ENCODE data around the gene DOP1A. TPM values are rescaled to one million over a fixed set of nuclear protein-coding genes. Genes with fewer than 3 reads are reported as not detected.
"Not testable (repeated sequence)": the region's sequence is repeated elsewhere in the genome, so short reads cannot be mapped to it uniquely, and the experiment has no call there.

DOP1A gene
- total RNA-seq, 2 donors from 2014 or later = 7.6 to 8.9 TPM

DNA sequence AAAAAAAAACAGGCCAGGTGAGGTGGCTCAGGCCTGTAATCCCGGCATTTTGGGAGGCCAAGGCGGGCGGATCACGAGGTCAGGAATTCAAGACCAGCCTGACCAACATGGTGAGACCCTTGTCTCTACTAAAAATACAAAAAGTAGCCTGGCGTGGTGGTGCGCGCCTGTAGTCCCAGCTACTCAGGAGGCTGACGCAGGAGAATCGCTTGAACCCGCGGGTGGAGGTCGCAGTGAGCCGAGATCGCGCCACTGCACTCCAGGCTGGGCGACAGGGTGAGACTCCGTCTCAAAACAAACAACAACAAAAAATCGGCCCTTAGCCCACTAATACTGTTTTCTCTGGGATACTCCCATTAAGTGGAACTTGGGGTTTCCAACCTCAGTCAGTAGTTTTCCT, 124.5 kb downstream of the DOP1A start:
- Mint-ChIP-seq H3K36me3 (ENCODE audit: low read depth) (peaks cover 54% of the 10 kb centered on the region), H3K27ac (peak overlapping the region; percentile 96), H3K4me3 (peak overlapping the region; percentile 98)
- not testable (repeated sequence) for ATAC-seq (replicated peaks); H3K4me1 Mint-ChIP-seq; H3K27me3 Mint-ChIP-seq; H3K9me3 Mint-ChIP-seq

DNA sequence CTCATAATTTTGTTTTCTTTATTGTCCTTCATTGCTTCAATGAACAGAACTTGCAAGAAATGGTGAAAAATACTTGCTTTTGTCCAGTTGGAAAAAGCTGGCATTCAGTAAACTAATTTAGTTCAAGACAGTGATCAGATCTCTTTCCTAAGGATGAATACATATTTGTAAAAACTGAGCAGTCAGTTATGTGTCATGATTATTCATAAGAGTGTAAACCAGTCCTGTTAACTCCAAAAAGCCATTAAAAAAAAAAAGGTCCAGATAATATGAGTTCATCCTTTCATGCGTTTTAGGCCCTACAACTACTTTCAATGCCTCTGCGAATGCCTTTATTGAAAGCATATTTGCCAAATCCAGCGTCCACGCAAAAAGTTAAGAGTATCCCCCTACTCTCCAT, 125.0 kb downstream of the DOP1A start:
- Mint-ChIP-seq H3K9me3 (no peaks in the 10 kb centered on the region), H3K4me3 (peak overlapping the region; percentile 98), H3K27me3 (no peaks in the 10 kb centered on the region), H3K4me1 (peaks cover 5% of the 10 kb centered on the region), H3K27ac (peak overlapping the region; percentile 96), H3K36me3 (ENCODE audit: low read depth) (peaks cover 50% of the 10 kb centered on the region)
- ATAC-seq (replicated peaks) = peak; percentile 43

DNA sequence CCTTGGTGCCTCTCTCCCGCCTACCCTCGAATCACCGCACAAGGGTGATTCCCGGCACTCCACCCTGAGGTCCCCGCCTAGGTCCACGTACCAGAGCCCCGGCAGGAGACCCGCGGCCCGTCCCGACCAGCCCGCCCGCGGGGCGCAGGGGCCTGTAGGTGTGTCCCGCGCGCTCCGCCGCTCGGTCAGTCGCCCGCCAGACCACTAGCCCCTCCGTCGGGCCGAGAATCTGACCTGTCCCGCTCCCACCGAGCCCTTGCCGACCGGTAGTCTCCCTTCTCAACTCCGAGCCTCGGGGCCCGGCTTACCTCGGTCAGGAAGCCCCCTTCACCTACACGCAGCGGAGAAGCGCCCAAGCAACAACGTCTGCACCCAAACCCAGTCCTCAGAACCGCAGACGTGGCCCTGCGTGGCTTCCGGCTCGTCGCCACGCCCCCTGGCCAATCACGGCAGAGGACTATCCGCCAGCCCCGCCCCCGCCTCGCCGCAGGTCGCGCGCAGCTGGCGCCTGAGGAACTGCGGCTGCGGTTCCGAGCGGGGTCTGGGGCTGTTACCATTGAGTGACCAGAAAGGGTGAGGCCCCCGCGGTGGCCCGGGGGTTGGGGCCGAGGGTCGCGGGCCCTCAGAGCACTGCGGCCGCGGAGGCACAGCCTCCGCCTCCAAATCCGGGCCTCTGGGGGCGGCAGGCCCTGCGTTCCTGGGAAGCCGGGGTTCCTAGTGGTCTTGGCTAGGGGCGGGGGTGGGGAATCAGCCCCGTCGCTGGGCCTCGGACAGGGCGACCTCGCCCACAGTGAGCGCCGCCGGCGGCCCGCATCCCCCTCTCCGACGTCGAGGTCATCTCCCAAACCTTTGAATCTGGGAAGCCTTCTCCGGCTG, 125.6 kb downstream of the DOP1A start, which contains the start of the genes PGM3 and RWDD2A:
PGM3 (minus strand) TSS at position 395 of the 876 bp plus-strand sequence. CDS start 2,253 bp downstream, outside the sequence.
RWDD2A (plus strand) TSS at position 487 of the 876 bp plus-strand sequence. CDS start 1,095 bp downstream, outside the sequence.
- Mint-ChIP-seq H3K4me3 (peak within 1 kb of the TSS; percentile 98), H3K27ac (peak within 1 kb of the TSS; percentile 96), H3K27me3 (no peaks in the 10 kb centered on the region), H3K9me3 (no peaks in the 10 kb centered on the region), H3K4me1 (peaks cover 5% of the 10 kb centered on the region), H3K36me3 (ENCODE audit: low read depth) (peaks cover 43% of the 10 kb centered on the region)
- peak; percentile 98 for ATAC-seq (replicated peaks)

DNA sequence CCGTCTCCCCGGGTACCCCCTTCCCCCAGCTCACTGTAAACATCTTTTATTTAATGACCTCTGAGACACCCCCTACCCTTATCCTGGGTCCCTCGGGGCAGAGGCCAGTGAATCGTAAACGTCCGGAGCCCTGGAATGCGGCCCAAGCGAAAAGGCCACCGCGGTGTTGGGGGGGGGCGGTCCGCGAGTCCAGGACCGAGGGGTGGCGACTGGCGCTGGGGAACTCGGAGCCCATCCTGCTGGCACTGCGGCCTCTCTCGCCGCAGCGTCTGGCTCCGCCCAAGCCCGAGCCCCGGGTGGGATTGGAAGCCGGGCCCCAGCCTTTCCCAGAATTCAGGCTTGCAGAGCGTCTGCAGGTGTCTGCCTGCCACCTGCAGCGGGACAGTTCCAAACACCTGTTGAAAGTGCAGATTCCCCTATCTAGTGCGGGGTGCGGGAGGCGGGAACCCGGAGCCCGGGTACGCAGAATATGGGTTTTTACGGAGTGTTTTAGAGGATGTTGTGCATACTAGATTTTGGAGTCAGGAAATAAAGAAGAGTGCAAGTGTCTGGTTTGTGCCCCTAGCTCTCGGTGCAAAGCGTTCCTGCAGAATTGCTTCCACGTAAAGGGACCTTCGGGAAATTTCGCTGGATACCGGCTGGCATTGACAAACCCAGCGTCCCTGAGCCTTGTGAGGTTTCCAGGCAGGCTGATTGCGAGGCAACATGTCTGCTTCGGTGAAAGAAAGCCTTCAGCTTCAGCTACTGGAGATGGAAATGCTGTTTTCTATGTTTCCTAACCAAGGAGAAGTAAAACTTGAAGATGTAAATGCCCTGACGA, 126.5 kb downstream of the DOP1A start:
- no peaks in the 10 kb centered on the region for H3K9me3 Mint-ChIP-seq
- peaks cover 5% of the 10 kb centered on the region for H3K4me1 Mint-ChIP-seq
- H3K4me3 Mint-ChIP-seq = peak overlapping the region; percentile 98
- peak; percentile 20 for ATAC-seq (replicated peaks)
- H3K27ac Mint-ChIP-seq = no peak overlapping the region
- peaks cover 35% of the 10 kb centered on the region for H3K36me3 Mint-ChIP-seq (ENCODE audit: low read depth)
- no peaks in the 10 kb centered on the region for H3K27me3 Mint-ChIP-seq

DNA sequence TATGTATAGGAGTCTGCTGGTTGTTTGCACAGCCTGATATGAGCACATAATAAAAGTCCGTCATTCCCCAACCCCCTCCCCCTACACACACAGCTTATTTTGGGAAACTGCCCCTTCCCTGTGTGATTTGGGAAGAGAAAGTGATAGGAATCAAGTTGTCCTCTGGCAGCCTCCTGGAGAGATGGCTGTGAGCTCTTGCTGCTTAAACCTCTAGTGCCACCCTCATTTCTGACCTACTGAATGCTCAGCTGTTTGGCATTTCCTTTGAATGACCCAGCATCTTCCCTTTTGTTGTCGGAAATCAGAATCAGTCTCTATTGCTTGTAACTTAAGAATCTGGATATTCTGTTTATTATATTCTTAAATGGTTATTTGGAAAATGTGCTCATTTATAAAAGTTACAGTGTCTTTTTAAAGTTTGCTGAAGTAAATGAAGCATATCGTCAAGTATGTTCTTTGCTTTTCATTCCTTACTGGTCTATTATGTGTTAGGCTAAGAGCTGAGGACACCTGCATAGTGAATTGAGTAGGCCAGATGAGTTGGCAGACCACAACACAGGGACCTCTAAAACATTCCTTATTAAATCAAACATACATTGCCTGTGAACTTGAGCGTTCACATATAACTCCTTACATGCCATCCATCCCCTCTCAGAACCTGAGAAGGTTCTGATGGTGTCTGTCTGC, 131.2 kb downstream of the DOP1A start:
- H3K9me3 Mint-ChIP-seq = no peaks in the 10 kb centered on the region
- H3K4me3 Mint-ChIP-seq = no peak overlapping the region
- no peaks in the 10 kb centered on the region for H3K27me3 Mint-ChIP-seq
- no peaks in the 10 kb centered on the region for H3K36me3 Mint-ChIP-seq (ENCODE audit: low read depth)
- H3K27ac Mint-ChIP-seq = no peak overlapping the region
- no peak for ATAC-seq (replicated peaks)
- H3K4me1 Mint-ChIP-seq = peaks cover 12% of the 10 kb centered on the region

DNA sequence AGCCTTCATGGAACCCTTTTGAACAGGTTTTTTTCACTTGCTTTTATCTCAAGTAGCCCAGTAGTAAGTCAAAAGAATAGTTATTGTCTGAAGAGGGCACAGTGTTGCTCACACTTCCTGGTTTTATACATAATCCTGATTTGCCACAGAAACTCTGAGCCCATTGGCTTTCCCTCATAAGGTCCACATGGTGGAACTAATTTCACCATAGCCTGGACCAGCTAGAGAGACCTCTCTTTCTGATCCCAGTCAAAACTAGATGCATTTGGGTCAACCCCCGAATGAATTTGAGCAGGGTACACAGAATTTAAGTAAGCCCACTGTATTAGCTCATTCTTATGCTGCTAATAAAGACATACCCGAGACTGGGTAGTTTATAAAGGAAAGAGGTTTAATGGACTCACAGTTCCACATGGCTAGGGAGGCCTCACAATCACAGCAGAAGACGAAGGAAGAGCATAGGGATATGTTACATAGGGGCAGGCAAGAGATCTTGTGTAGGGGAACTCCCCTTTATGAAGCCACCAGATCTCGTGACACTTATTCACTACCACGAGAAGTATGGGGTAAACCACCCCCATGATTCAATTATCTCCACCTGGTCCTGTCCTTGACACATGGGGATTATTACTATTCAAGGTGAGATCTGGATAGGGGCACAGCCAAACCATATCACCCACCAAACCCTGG, 131.8 kb downstream of the DOP1A start:
- H3K36me3 Mint-ChIP-seq (ENCODE audit: low read depth) = no peaks in the 10 kb centered on the region
- H3K4me3 Mint-ChIP-seq = no peak overlapping the region
- no peak overlapping the region for H3K27ac Mint-ChIP-seq
- no peaks in the 10 kb centered on the region for H3K27me3 Mint-ChIP-seq
- H3K9me3 Mint-ChIP-seq = no peaks in the 10 kb centered on the region
- ATAC-seq (replicated peaks) = peak; percentile 76
- H3K4me1 Mint-ChIP-seq = peaks cover 10% of the 10 kb centered on the region

DNA sequence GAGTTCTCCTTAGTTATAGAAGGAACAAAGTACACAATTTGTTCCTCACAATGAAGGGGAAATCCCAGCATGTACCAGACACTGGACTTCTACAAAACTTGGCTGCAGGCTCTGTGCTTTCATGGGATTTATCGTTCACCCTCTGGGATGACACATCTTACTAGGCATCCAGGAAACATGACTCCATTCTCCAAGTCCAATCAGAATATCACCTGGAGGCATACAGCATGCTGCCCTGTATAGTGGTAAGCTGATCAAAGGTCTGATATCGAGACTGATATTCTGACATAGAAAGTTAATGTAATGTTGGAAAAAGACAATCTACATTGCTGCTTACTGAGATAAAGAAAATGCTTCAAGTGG, 132.4 kb downstream of the DOP1A start:
- H3K9me3 Mint-ChIP-seq = no peaks in the 10 kb centered on the region
- H3K4me3 Mint-ChIP-seq = no peak overlapping the region
- H3K27me3 Mint-ChIP-seq = no peaks in the 10 kb centered on the region
- peaks cover 7% of the 10 kb centered on the region for H3K4me1 Mint-ChIP-seq
- H3K27ac Mint-ChIP-seq = no peak overlapping the region
- no peak for ATAC-seq (replicated peaks)
- no peaks in the 10 kb centered on the region for H3K36me3 Mint-ChIP-seq (ENCODE audit: low read depth)

DNA sequence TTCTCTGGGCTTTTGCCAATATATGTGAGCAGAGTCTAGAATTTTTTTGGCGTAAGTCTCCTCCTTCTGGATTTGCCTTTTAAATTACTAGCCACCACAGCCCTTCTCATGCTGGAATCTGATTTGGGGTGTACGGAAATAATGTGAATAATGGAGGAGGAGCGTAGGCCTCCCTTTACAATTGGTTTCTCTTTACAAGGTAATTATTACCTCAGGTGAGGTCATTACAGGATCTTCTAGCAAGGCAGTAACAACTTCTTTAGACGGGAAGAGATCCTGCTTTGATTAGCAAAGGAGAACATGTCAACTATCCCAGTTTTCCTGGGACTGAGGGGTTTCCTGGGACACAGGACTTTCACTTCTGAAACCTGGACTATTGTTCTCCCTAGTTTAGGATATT, 134.6 kb downstream of the DOP1A start:
- Mint-ChIP-seq H3K36me3 (ENCODE audit: low read depth) (no peaks in the 10 kb centered on the region), H3K4me3 (no peak overlapping the region), H3K27me3 (peaks cover 8% of the 10 kb centered on the region), H3K9me3 (no peaks in the 10 kb centered on the region), H3K27ac (no peak overlapping the region), H3K4me1 (peaks cover 7% of the 10 kb centered on the region)
- no peak for ATAC-seq (replicated peaks)

DNA sequence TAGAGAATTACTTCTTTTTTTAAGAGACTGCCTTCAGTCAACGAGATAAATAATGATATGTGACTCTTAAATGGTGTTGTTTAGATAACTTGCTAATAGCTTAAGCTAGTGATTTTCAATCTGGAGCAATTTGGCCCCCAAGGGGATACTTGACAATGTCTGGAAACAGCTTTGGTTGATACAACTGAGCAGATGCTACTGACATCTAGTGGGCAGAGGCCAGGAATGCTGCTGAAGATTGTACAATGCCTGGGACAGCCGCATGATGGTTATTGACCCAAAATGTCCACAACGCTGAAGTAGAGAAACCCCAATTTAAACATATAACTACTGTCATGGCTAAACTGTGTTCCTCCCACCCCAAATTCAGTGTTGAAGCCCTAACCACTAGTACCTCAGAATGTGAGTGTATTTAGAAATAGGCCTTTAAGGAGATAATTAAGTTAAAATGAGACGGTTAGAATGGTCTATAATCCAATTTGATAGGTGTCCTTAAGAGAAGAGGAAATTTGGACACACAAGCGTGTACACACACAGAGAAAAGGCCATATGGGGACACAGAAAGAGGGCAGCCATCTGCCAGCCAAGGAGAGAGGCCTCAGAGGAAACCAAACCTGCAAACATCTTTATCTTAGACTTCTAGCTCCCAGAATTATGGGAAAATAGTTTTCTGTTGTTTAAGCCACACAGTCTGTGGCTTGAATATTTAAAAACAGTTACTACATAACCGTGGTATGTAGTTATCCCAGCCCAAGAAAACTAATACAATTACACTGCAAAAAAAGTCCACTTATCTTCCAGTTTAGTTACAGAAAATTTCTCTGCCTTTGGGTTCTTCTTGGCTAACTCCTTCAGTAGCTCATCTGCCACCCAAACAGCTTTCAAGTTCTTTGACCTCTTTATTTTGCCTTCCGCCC, 147.9 kb downstream of the DOP1A start:
- Mint-ChIP-seq H3K27ac (no peak overlapping the region), H3K9me3 (no peaks in the 10 kb centered on the region), H3K36me3 (ENCODE audit: low read depth) (no peaks in the 10 kb centered on the region), H3K4me3 (no peak overlapping the region), H3K27me3 (peaks cover 8% of the 10 kb centered on the region), H3K4me1 (no peaks in the 10 kb centered on the region)
- ATAC-seq (replicated peaks) = peak; percentile 94

DNA sequence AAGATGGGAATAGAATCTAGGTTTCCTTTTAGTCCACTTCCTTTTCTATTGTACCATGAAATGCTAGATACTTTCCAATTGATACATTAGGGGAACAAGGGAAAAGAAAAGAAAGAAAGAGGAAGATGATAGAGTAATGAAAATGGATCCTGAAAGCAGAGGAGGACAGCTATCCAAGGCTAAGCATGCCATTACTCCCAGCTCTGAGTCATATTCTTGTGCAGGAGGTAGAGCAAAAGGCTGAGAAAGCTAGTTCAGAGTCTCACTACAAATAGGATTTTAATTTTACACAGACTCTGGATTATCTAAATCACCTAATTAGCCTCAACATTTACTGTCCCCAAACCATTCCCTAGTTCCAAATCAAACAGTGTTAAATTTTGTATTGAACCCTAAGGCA, 149.3 kb downstream of the DOP1A start:
- no peak for ATAC-seq (replicated peaks)
- Mint-ChIP-seq H3K9me3 (no peaks in the 10 kb centered on the region), H3K4me3 (no peak overlapping the region), H3K4me1 (no peaks in the 10 kb centered on the region), H3K27me3 (peaks cover 4% of the 10 kb centered on the region), H3K36me3 (ENCODE audit: low read depth) (no peaks in the 10 kb centered on the region), H3K27ac (no peak overlapping the region)
